Measurements from ENCODE around the gene ZNF335.

ZNF335 gene

GRCh38 chr20:45912344-45912682 lies 59.7 kb downstream of the ZNF335 start:
- Mint-ChIP-seq H3K4me1 (peaks cover 33% of the 10 kb centered on the region), H3K27ac (no peak overlapping the region)

GRCh38 chr20:45911486-45912343 lies 60.3 kb downstream of the ZNF335 start, which contains the start of gene PLTP:
Gene PLTP, minus strand, starts transcription at chr20:45912155. Its CDS starts 703 bp downstream, at chr20:45911452.
- Mint-ChIP-seq H3K4me3 (peak within 1 kb of the TSS; percentile 74), H3K27me3 (ENCODE audit: low read depth, poor library complexity) (peaks cover 11% of the 10 kb centered on the region), H3K4me1 (peaks cover 33% of the 10 kb centered on the region), H3K27ac (peak within 1 kb of the TSS; percentile 97), H3K36me3 (ENCODE audit: low read depth) (peaks cover 19% of the 10 kb centered on the region), H3K9me3 (no peaks in the 10 kb centered on the region)
- peak; percentile 80 for DNase-seq
- no peak for TF ChIP-seq CTCF (IDR thresholded peaks at IDR 0.05)

More at GRCh38 chr20:45912344-45912682, 59.7 kb downstream of the ZNF335 start:
- Mint-ChIP-seq H3K36me3 (ENCODE audit: low read depth) (peaks cover 16% of the 10 kb centered on the region), H3K9me3 (no peaks in the 10 kb centered on the region), H3K4me3 (peak overlapping the region; percentile 74), H3K27me3 (ENCODE audit: low read depth, poor library complexity) (peaks cover 11% of the 10 kb centered on the region)
- no peak for TF ChIP-seq CTCF (IDR thresholded peaks at IDR 0.05)
- no peak for DNase-seq

- peaks cover 11% of the 10 kb centered on the region for H3K27me3 Mint-ChIP-seq (ENCODE audit: low read depth, poor library complexity)
- H3K9me3 Mint-ChIP-seq, result no peaks in the 10 kb centered on the region
- peak; percentile 99 for DNase-seq
- peaks cover 33% of the 10 kb centered on the region for H3K4me1 Mint-ChIP-seq
- peaks cover 22% of the 10 kb centered on the region for H3K36me3 Mint-ChIP-seq (ENCODE audit: low read depth)
- TF ChIP-seq CTCF (IDR thresholded peaks at IDR 0.05), result no peak
- H3K4me3 Mint-ChIP-seq, result peak overlapping the region; percentile 74
- H3K27ac Mint-ChIP-seq, result peak overlapping the region; percentile 97
These were observed 61.1 kb downstream of the ZNF335 start for GRCh38 chr20:45910670-45911485.

- H3K36me3 Mint-ChIP-seq (ENCODE audit: low read depth), result peaks cover 28% of the 10 kb centered on the region
- TF ChIP-seq CTCF (IDR thresholded peaks at IDR 0.05), result no peak
- H3K9me3 Mint-ChIP-seq, result no peaks in the 10 kb centered on the region
- no peak overlapping the region for H3K27ac Mint-ChIP-seq
- peak overlapping the region; percentile 74 for H3K4me3 Mint-ChIP-seq
- H3K4me1 Mint-ChIP-seq, result peaks cover 33% of the 10 kb centered on the region
- H3K27me3 Mint-ChIP-seq (ENCODE audit: low read depth, poor library complexity), result peaks cover 11% of the 10 kb centered on the region
- DNase-seq, result no peak
These were observed 62.0 kb downstream of the ZNF335 start for GRCh38 chr20:45909817-45910669.

- H3K27ac Mint-ChIP-seq, result no peak overlapping the region
- H3K27me3 Mint-ChIP-seq (ENCODE audit: low read depth, poor library complexity), result peaks cover 11% of the 10 kb centered on the region
- peaks cover 35% of the 10 kb centered on the region for H3K36me3 Mint-ChIP-seq (ENCODE audit: low read depth)
- H3K4me3 Mint-ChIP-seq, result no peak overlapping the region
- H3K9me3 Mint-ChIP-seq, result no peaks in the 10 kb centered on the region
- peaks cover 28% of the 10 kb centered on the region for H3K4me1 Mint-ChIP-seq
- TF ChIP-seq CTCF (IDR thresholded peaks at IDR 0.05), result no peak
- no peak for DNase-seq
These were observed 62.6 kb downstream of the ZNF335 start for GRCh38 chr20:45909336-45909808.
